Measurements from ENCODE around the gene THSD7A.

GRCh38 chr7:11667810-11668185 is 164.2 kb downstream of the THSD7A start:
- TF ChIP-seq, protein P1, sequence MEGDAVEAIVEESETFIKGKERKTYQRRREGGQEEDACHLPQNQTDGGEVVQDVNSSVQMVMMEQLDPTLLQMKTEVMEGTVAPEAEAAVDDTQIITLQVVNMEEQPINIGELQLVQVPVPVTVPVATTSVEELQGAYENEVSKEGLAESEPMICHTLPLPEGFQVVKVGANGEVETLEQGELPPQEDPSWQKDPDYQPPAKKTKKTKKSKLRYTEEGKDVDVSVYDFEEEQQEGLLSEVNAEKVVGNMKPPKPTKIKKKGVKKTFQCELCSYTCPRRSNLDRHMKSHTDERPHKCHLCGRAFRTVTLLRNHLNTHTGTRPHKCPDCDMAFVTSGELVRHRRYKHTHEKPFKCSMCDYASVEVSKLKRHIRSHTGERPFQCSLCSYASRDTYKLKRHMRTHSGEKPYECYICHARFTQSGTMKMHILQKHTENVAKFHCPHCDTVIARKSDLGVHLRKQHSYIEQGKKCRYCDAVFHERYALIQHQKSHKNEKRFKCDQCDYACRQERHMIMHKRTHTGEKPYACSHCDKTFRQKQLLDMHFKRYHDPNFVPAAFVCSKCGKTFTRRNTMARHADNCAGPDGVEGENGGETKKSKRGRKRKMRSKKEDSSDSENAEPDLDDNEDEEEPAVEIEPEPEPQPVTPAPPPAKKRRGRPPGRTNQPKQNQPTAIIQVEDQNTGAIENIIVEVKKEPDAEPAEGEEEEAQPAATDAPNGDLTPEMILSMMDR (IDR thresholded peaks at IDR 0.05), result no peak
- no peak for TF ChIP-seq EZH2phosphoT487 (IDR thresholded peaks at IDR 0.05)

Measured in neural progenitor cell (in vitro differentiated cells).